Natural killer cell (primary cell): ENCODE results near the gene KARS1. TPM values are rescaled to one million over a fixed set of nuclear protein-coding genes. Genes with fewer than 3 reads are reported as not detected.

Source experiments
- ATAC-seq, 3 donors: fragments of 150-1000 bp in 2 of 3; fragments of 200-7000 bp in 1 of 3; cut with Tn5 transposase; 1 replicate in 1 of 3; 2 replicates in 2 of 3; pipeline ENCODE4 v1.10.0; 2021; ENCODE audit warnings: mild to moderate bottlenecking in 2 of 3, moderate library complexity in 2 of 3
- DNase-seq, 2 donors: peaks; one replicate each; pipeline versions ENCODE4 v3.0.0 to v3.0.0-alpha.2; 2013 to 2021; ENCODE audit warnings: mixed read lengths in 1 of 2
- H3K27ac ChIP-seq: one replicate; pipeline ENCODE4 v1.5.1; 2013; ENCODE audit warnings: mild to moderate bottlenecking, low read length
- H3K27me3 ChIP-seq: one replicate; pipeline ENCODE4 v1.6.1; 2013; ENCODE audit warnings: low read length; ENCODE audit not compliant: control insufficient read depth, insufficient read depth
- H3K36me3 ChIP-seq: one replicate; pipeline ENCODE4 v1.6.1; 2013; ENCODE audit warnings: low read length; ENCODE audit not compliant: control insufficient read depth, insufficient read depth
- H3K4me1 ChIP-seq: one replicate; pipeline ENCODE4 v1.6.1; 2013; ENCODE audit warnings: low read length; ENCODE audit not compliant: control insufficient read depth, insufficient read depth
- H3K4me3 ChIP-seq: one replicate; pipeline ENCODE4 v1.5.1; 2013; ENCODE audit warnings: low read length
- H3K9me3 ChIP-seq: one replicate; pipeline ENCODE4 v1.6.1; 2013; ENCODE audit warnings: low read length; ENCODE audit not compliant: control insufficient read depth, insufficient read depth
- H3K27ac Mint-ChIP-seq, 2 donors: one replicate each; pipeline ENCODE4 v1.8.0; 2022; ENCODE audit warnings: mild to moderate bottlenecking in 2 of 2, mixed read lengths in 2 of 2, moderate library complexity in 1 of 2
- H3K27me3 Mint-ChIP-seq, 2 donors: one replicate each; pipeline ENCODE4 v1.8.0; 2022; ENCODE audit warnings: low read depth in 2 of 2, mixed read lengths in 2 of 2
- H3K36me3 Mint-ChIP-seq: one replicate; pipeline ENCODE4 v1.8.0; 2022; ENCODE audit warnings: mixed read lengths
- H3K4me1 Mint-ChIP-seq, 2 donors: one replicate each; pipeline ENCODE4 v1.8.0; 2022; ENCODE audit warnings: mixed read lengths in 2 of 2
- H3K4me3 Mint-ChIP-seq: one replicate; pipeline ENCODE4 v1.8.0; 2022; ENCODE audit warnings: mild to moderate bottlenecking, moderate library complexity, mixed read lengths
- H3K9me3 Mint-ChIP-seq, 2 donors: one replicate each; pipeline ENCODE4 v1.8.0; 2022; ENCODE audit warnings: mixed read lengths in 2 of 2
- WGBS: methylation state at CpG from one replicate; pipeline ENCODE4 v1.1.7; 2013; ENCODE audit warnings: missing lambda C conversion rate; ENCODE audit not compliant: insufficient coverage; 5-methylcytosine and 5-hydroxymethylcytosine counted together
- intact Hi-C: fragments of 100-400 bp; cut with micrococcal nuclease; formaldehyde crosslinking; loops from one replicate; pipeline ENCODE4 v1.14.2; 2022
- total RNA-seq, 4 donors: library from RNA; stranded (reverse); fragments of 120-200 nt in 1 of 4; gene quantifications; one replicate each; pipeline versions ENCODE4 v1.2.3 to v1.2.4, GENCODE V29; 2013 to 2022
- TF ChIP-seq, protein P1 (sequence below): fragments of 200-600 bp; IDR thresholded peaks from one replicate; pipeline ENCODE4 v1.8.0; 2022; ENCODE audit warnings: antibody characterized with exemption

KARS1 gene
- 100 to 1,000 TPM; 102 to 123 (median 114) TPM for total RNA-seq
- 137 TPM for total RNA-seq (2013)

DNA sequence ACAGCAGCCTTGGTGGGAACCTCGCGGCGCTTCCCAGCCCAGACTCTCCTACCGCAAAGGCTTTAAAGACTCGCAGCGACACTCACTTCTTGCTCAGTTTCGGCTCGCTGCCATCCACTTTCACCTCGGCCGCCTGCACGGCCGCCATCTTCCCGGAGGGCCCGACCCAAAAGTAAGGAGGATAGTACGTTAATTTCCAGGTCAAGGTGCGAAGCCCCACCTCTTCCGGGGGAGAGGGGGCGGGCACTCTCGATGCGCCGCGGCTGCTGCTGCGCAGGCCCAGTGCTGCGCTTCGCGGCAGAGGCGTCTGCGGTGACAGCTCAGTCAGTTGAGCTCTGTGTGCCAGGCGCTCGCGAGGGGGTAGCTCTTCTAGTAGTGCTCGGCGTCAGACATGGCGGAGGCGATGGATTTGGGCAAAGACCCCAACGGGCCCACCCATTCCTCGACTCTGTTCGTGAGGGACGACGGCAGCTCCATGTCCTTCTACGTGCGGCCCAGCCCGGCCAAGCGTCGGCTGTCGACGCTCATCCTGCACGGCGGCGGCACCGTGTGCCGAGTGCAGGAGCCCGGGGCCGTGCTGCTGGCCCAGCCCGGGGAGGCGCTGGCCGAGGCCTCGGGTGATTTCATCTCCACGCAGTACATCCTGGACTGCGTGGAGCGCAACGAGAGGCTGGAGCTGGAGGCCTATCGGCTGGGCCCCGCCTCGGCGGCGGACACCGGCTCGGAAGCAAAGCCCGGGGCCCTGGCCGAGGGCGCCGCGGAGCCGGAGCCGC, at the start of gene KARS1, which contains the start of gene TERF2IP:
KARS1 (minus strand) TSS at position 174 of the 773 bp plus-strand sequence; CDS start at position 148, 26 bp downstream.
TERF2IP (plus strand) TSS at position 282 of the 773 bp plus-strand sequence; CDS start at position 392, 110 bp downstream.
- intact Hi-C loops, result loop anchor here (1.0 to 2.0 kb wide), 5 partner anchors 24 to 214 kb away; partner anchors contain the start of genes ADAT1, CFDP1, TMEM170A and TMEM231
- Histone ChIP-seq H3K9me3 (no peaks in the 10 kb centered on the region), H3K4me3 (peak within 1 kb of the TSS; percentile 61), H3K36me3 (peaks cover 11% of the 10 kb centered on the region), H3K27ac (peak within 1 kb of the TSS; percentile 96), H3K27me3 (no peaks in the 10 kb centered on the region), H3K4me1 (peaks cover 42% of the 10 kb centered on the region)
- H3K36me3 Mint-ChIP-seq, result peaks cover 7% of the 10 kb centered on the region
- peak; percentile 95 to 98 for DNase-seq
- TF ChIP-seq, protein P1, sequence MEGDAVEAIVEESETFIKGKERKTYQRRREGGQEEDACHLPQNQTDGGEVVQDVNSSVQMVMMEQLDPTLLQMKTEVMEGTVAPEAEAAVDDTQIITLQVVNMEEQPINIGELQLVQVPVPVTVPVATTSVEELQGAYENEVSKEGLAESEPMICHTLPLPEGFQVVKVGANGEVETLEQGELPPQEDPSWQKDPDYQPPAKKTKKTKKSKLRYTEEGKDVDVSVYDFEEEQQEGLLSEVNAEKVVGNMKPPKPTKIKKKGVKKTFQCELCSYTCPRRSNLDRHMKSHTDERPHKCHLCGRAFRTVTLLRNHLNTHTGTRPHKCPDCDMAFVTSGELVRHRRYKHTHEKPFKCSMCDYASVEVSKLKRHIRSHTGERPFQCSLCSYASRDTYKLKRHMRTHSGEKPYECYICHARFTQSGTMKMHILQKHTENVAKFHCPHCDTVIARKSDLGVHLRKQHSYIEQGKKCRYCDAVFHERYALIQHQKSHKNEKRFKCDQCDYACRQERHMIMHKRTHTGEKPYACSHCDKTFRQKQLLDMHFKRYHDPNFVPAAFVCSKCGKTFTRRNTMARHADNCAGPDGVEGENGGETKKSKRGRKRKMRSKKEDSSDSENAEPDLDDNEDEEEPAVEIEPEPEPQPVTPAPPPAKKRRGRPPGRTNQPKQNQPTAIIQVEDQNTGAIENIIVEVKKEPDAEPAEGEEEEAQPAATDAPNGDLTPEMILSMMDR, result no peak
- H3K27ac Mint-ChIP-seq, result peak within 1 kb of the TSS; percentile 99
- ATAC-seq, result peak; percentile 84 to 95 (median 89)
- no peaks in the 10 kb centered on the region for H3K27me3 Mint-ChIP-seq
- under 1% methylated on average over 76 of the region's 76 CpGs for WGBS
- H3K4me3 Mint-ChIP-seq, result peak within 1 kb of the TSS; percentile 100
- no peaks in the 10 kb centered on the region for H3K9me3 Mint-ChIP-seq
- peaks cover 58 to 60% of the 10 kb centered on the region in 2 donors for H3K4me1 Mint-ChIP-seq

DNA sequence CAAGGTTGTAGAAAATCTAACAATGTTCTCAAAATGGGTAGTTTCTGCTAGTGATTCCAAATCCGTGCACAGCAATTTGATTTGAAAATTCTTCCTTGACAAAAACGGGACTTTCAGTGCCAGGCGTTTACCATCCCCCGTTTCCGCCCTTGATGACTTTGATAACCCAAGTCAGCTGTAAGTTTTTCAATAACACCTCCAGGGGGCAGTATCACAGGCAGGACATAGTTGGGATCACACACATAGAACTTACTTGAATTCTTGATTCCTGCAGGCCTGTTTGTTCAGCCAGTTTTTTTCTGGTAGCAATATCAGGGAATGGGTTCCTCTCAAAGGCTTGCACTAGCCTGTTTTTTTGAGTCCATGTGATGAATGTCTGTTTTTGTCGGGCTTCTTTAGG, 48.2 kb upstream of the KARS1 start:
- ATAC-seq, result no peak
- H3K36me3 ChIP-seq, result no peaks in the 10 kb centered on the region
- H3K4me3 Mint-ChIP-seq, result no peak overlapping the region
- no peaks in the 10 kb centered on the region for H3K9me3 ChIP-seq
- H3K27me3 Mint-ChIP-seq, result no peaks in the 10 kb centered on the region
- WGBS, result 92% methylated on average over 5 of the region's 6 CpGs
- intact Hi-C loops, result no loop called here
- H3K27ac Mint-ChIP-seq, result no peak overlapping the region
- H3K4me3 ChIP-seq, result no peak overlapping the region
- H3K4me1 Mint-ChIP-seq, result no peaks in the 10 kb centered on the region
- no peaks in the 10 kb centered on the region for H3K27me3 ChIP-seq
- DNase-seq, result no peak
- no peaks in the 10 kb centered on the region for H3K4me1 ChIP-seq
- H3K36me3 Mint-ChIP-seq, result no peaks in the 10 kb centered on the region
- TF ChIP-seq, protein P1, result no peak
- no peaks in the 10 kb centered on the region for H3K9me3 Mint-ChIP-seq
- no peak overlapping the region for H3K27ac ChIP-seq

GRCh38 chr16:75687361-75687760, 39.9 kb upstream of the KARS1 start:
- Histone ChIP-seq H3K27ac (no peak overlapping the region), H3K9me3 (no peaks in the 10 kb centered on the region), H3K4me1 (no peaks in the 10 kb centered on the region), H3K36me3 (no peaks in the 10 kb centered on the region), H3K27me3 (no peaks in the 10 kb centered on the region), H3K4me3 (no peak overlapping the region)
- H3K27me3 Mint-ChIP-seq, result no peaks in the 10 kb centered on the region
- no peaks in the 10 kb centered on the region for H3K36me3 Mint-ChIP-seq
- no peak overlapping the region for H3K4me3 Mint-ChIP-seq
- TF ChIP-seq, protein P1, result no peak
- peaks cover 4 to 5% of the 10 kb centered on the region in 2 donors for H3K4me1 Mint-ChIP-seq
- DNase-seq (no peak), ATAC-seq (no peak)
- intact Hi-C loops, result no loop called here
- H3K27ac Mint-ChIP-seq, result no peak overlapping the region
- no peaks in the 10 kb centered on the region for H3K9me3 Mint-ChIP-seq
